ENCODE measurements around the gene TMTC3.
"Not testable (repeated sequence)": the region's sequence is repeated elsewhere in the genome, so short reads cannot be mapped to it uniquely, and the experiment has no call there.

Gene TMTC3

DNA sequence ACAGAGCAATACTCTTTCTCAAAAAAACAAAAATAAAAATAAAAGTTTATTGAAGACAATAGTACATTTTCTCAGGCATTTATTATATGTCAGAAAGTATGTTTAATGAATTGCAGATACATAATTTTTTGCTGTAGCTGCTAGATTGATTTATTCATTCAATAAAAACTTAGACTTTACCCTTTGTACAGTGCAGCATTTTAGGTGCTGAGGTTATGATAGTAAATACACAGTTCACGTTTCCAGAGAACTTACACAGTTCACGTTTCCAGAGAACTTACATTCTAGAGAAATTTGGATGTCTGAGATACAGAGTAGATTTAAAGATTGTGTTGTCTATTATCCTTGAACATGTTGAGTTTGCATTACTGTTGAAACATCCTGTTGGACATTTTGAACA lies 25.3 kb downstream of the TMTC3 start:
- no peak for DNase-seq

- no peak for DNase-seq
Measured at GRCh38 chr12:88172844-88173407, 30.8 kb downstream of the TMTC3 start.

GRCh38 chr12:88175544-88175943 lies 33.4 kb downstream of the TMTC3 start:
- no peak for DNase-seq

DNA sequence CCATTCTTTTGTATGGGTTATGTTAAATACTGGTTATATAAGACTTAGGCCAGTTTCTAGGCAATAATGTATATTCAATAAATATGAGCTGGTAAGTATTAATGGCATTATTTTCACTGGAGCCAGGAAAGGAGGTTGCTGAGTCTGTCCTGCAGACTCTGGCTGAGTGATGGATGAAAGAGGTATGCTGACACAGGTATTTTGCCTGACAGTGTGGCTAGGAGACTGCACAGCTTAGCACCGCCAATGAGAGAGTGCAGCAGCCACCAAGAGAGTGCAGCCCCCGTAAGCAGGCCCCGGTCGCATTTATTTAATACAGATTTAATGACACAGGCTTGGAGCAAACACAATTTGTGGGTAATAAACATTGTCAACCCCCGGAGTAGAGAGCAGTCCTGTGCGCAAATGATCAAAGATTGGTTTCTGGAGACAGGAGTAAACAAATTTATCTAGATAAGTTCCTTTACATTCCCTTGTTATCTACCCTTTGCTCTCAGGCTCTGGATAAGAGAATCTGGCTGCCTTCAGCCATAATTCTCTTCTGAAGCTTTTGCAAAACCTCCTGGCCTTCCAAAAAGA lies 37.4 kb downstream of the TMTC3 start:
- DNase-seq = no peak

DNA sequence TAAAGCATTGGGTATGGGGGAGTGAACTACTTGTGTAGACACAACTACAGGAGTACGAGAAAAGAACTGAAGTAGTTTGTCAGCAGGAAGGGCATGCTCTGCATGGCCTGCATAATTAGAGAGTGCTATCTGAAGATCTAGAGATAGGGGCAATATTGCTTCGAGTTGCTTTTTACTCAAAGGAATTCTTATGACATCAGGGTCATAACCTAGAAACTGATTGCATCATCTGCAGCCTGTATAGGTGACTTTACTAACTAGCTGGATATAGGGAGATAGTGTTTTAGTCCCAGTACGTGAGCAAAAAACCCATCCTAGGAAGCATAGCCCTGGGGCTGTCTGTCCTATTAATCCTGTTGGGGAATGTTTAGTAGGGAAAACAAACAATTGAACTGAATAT lies 39.8 kb downstream of the TMTC3 start:
- DNase-seq = no peak

DNA sequence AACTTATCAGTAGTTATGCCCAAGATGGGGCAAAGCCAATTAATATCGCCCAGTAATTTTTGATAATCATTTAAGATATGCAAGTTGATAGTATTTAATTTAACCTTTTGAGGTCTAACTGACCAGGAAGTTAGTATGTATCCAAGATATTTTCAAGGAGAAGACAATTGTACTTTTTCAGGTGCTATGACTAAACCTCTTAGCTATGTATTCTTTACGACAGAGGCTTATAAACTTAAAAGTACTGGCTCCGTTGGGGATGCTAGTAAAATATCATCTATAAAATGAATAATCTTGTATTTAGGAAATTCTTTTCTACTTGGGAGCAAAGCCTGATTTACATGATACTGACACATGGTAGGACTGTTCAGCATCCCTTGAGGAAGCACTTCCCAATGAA lies 40.3 kb downstream of the TMTC3 start:
- DNase-seq = no peak

GRCh38 chr12:88184196-88184595 lies 42.1 kb downstream of the TMTC3 start:
- no peak for DNase-seq

DNA sequence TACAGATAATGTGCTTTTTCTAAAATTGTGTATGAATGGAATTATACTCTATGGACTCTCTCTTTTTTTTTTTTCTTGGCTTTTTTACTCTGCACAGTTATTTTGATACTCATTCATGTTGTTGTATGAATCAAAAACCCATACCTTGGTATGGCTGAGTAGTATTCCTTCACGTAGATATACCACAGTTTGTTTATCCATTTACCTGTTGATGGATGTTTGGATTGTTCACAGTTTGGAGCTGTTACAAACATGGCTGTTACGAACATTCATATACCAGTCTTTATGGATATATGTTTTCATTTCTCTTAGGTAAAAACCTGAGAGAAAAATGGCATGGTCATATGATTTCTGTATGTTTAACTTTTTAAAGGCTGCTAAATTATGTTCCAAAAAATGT lies 43.2 kb downstream of the TMTC3 start:
- no peak for DNase-seq

DNA sequence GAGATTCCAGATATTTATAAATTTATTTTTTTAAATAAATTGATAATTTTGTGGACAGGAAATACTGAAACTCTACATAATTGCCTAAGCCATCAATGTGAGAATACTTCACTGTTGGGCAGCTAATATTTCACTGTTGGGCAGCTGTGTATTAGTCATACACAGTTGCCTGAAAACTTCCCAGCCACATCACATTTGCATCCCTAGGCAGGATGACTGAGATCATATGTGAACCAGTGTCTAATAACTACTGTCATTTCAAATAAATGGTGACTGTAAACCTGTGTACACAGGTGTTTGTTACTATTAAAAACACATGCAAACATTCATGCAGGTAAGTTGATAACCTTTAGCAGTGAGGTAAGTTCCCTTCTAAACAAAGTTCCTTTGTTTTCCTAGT lies 43.9 kb downstream of the TMTC3 start:
- no peak for DNase-seq

DNA sequence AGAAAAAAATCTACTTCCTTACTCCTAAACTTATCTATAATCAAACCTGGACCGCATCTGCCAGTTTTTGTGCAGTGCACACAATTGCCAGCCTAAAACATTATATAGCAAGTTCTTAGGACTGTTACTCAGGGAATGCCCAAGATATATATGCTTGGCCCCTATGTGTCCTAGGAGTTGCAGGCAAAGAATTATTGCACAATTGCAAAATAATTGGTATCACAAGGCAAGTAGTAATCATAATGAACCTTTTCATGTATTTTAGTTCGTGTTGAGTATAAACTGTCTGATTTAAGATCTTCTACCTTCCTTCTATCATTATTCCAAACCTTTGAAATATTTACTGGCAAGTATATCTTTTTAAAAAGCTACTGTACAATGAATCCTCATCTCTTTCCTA lies 45.5 kb downstream of the TMTC3 start:
- no peak for DNase-seq

DNA sequence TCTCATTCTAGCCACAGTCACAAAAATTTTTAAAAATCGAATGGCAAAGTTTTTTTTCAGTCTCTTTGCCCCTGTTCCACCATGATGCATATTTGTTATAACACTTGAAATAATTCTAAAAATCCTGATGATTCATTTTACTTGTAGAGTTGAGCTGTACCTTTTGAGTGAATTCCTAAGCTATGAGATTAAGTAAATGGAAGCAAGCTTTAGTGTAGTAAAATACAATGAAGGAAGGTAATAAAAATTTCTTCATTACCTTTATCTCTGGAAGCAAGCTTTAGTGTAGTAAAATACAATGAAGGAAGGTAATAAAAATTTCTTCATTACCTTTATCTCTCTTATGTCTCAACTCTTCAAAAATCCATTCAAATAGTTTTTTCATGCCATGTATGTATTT lies 46.1 kb downstream of the TMTC3 start:
- DNase-seq = no peak

DNA sequence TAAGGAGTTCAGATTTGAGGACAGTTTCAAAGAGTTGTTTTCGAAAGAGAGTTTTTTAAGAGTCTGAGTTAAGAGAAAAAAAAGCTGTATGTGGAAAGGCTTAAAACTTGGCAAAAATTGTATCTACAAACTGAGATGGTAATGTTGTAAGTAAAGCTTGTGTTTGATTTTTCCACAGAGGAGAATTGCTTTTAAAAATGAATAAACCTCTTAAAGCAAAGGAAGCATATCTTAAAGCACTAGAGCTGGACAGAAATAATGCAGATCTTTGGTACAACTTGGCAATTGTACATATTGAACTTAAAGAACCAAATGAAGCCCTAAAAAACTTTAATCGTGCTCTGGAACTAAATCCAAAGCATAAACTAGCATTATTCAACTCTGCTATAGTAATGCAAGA lies 50.3 kb downstream of the TMTC3 start:
- DNase-seq = no peak

- DNase-seq = no peak
Measured at GRCh38 chr12:88194868-88195267, 52.8 kb downstream of the TMTC3 start.

DNA sequence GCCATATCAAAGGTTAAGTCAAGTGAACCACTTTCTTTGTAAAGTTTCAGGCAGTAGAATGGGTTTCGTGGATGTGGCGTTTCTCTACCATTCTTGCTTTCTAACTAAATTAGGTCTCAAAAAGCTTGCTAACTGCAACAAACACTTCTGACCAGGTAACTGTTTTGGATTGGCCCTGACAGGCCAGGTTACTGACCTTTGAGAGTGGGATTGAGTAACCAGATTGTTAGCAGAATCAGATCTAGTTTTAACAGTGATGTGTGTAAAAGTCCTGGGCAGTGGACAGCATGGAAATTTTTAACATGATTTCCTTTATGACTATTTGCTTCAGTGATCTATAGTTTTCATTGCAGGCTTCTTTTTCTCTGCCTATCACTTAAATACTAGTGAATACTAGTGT lies 57.9 kb downstream of the TMTC3 start:
- DNase-seq = no peak

DNA sequence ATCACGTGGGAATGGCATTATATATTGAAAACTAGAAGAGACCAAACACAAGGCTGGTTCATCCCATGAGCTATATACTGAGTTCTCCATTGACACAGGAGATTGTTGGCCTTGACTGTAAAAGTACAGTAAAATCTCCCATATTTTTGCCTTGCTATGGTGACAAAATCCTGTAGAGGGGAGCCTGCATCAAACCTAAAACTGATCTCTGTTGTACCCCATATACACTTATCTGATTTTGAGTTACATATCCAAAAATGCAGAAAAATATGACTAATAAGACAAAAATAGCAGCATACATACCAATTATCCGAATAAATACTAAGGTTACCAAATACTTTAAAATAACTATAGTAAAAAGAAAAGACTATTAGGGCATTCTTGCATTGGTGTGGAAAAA lies 60.4 kb downstream of the TMTC3 start:
- DNase-seq = no peak

DNA sequence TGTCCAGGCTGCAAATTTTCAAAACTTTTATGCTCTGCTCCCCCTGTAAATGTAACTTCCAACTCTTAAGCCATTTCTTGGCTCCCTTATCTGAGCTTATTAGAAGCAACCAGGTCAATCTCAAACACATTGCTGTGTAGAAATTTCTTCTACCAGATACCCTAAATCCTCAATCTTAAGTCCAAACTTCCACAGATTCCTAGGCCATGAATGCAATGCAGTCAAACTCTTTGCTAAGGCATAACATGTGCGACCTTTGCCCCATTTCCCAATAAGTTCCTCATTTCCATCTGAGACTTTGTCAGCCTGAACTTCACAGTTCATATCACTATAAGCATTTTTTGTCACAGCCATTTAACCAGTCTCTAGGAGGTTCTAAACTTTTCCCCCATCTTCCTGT lies 64.5 kb downstream of the TMTC3 start:
- no peak for DNase-seq

DNA sequence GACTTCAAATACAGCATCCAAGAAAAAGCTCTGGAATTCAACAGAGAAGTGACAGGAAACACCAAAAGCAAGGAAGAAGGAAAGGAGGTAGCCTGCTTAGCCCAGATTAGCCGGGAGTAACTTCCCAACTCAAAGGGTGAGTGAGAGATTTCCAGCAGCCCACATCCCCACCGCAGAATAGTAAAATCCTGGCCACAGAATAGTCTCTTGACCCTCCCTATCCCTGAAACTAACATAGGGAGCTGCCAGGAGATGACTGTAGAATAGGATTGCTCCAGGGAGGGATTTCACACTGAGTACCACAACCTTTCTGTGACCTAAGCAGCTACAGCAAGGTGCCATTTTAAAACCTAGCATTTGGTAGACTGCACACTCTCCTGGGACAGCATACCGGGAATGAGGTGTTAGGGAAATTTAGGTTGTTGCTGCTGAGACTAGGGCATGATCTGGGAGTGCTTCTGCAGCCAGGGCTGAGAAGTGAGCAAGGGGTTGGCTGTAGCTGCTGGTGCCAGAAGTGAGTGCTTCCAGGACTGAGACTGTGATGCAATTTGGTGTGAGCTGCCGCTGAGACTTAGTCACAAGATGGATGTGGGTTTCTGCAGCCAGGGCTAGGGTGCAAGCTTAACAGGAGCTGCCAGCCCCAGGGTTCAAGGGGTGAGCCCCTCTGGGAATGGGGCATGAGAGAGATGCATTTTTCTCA lies 66.0 kb downstream of the TMTC3 start:
- DNase-seq = no peak

GRCh38 chr12:88208661-88209060 lies 66.6 kb downstream of the TMTC3 start:
- no peak for DNase-seq

DNA sequence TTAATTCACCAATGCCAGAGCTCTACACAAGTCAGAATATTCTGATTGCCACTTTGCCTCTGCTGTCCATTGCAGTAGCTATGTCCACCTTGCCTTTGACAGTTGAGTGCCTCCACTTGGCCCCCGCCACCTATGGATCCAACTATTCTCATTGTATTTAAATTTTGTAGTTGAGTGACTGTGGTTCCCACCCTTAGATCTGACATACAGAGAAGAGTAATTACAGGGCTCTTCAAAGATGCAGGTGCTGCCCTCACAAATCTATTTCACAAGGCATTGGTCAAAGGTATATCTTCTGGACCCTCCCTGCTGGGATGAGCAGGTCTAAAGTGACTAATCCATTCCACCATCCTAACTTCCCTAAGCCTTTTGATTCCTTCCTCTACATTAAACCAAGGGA lies 68.2 kb downstream of the TMTC3 start:
- DNase-seq = not testable (repeated sequence)

- DNase-seq = no peak
Measured at GRCh38 chr12:88218293-88218692, 76.2 kb downstream of the TMTC3 start.

GRCh38 chr12:88219861-88220260 lies 77.8 kb downstream of the TMTC3 start:
- no peak for DNase-seq

GRCh38 chr12:88223519-88223918 lies 81.4 kb downstream of the TMTC3 start:
- no peak for DNase-seq

- DNase-seq = no peak
Measured at GRCh38 chr12:88225776-88226175, 83.7 kb downstream of the TMTC3 start.

- no peak for DNase-seq
Measured at GRCh38 chr12:88227263-88227662, 85.2 kb downstream of the TMTC3 start.

- DNase-seq = no peak
Measured at GRCh38 chr12:88227871-88228270, 85.8 kb downstream of the TMTC3 start.

Data from right forelimb (tissue), 1 donor.